ENCODE measurements around the gene NOP9. TPM values are rescaled to one million over a fixed set of nuclear protein-coding genes. Genes with fewer than 3 reads are reported as not detected.

NOP9 gene
- total and polyA plus RNA-seq, 9 of the 15 experiments (the other 6 are each of a cell fraction or from before 2014, with no cell fraction given): 1.0 to 27.9 (median 15.1) TPM

GRCh38 chr14:24293525-24293924 is 6.1 kb upstream of the NOP9 start:
- 80% methylated on average over 1 of the region's 2 CpGs for WGBS (ENCODE audit: insufficient coverage, low coverage, missing lambda C conversion rate)
- DNase-seq (ENCODE audit: extremely low read depth in 1 of 4, low spot score in 3 of 4) (no peak), ATAC-seq (no peak), FAIRE-seq (no peak)
- Histone ChIP-seq H3K27me3 (ENCODE audit: control insufficient read depth in 2 of 2, insufficient read depth in 2 of 2, low read length in 2 of 2) (no peaks in the 10 kb centered on the region), H3K4me2 (ENCODE audit: insufficient read depth, low read length) (no peak overlapping the region), H3K79me2 (ENCODE audit: control insufficient read depth, insufficient read depth, low read length) (no peaks in the 10 kb centered on the region), H3K36me3 (ENCODE audit: control insufficient read depth, insufficient read depth, low read length) (peaks cover 40% of the 10 kb centered on the region), H2AFZ (ENCODE audit: low read depth, low read length) (no peak overlapping the region), H3K9me1 (ENCODE audit: control insufficient read depth, insufficient read depth, low read length) (peaks cover 3% of the 10 kb centered on the region), H3K4me3 (no peak overlapping the region), H3K9me3 (replicated peaks; ENCODE audit: control insufficient read depth, insufficient read depth, low read depth, low read length) (no peaks in the 10 kb centered on the region), H4K20me1 (replicated peaks; ENCODE audit: control insufficient read depth, insufficient read depth, low read length) (no peaks in the 10 kb centered on the region), H3K4me1 (replicated peaks in 1 of 2; ENCODE audit: control insufficient read depth in 2 of 2, insufficient read depth in 2 of 2, low read length in 2 of 2) (peaks cover 2 to 9% of the 10 kb centered on the region in 2 experiments; a peak in 3 of 5 replicates), H3K9ac (ENCODE audit: insufficient read depth in 1 of 2, low read depth in 2 of 2, low read length in 2 of 2) (no peak overlapping the region), H3K27ac (ENCODE audit: extremely low read depth, low read depth, low read length) (no peak overlapping the region)
- no TSS peak for BruUV-seq (replicated peaks)
- ChIA-PET POLR2A (interaction anchor here (0.7 to 0.8 kb wide), 2 partner anchors 23 to 51 kb away, joined by 3 to 4 read pairs; no protein-coding TSS in a partner anchor), CTCF (ENCODE audit: low intra/inter-chr PET ratio) (no interaction called here)
- intact Hi-C loops (cut with micrococcal nuclease): no loop called here
- in situ Hi-C loops (cut with MboI): loop anchor here (10.0 kb wide), 1 partner anchor 279 kb away; no protein-coding TSS in a partner anchor
- TF ChIP-seq BRD9 (IDR thresholded peaks at IDR 0.05; ENCODE audit: low read depth, partially characterized antibody) (no peak), ILK (tag; IDR thresholded peaks at IDR 0.05; ENCODE audit: borderline replicate concordance, low read depth) (no peak), PML (IDR thresholded peaks at IDR 0.05; ENCODE audit: low read length) (no peak), HIVEP1 (CRISPR knock-in tag; IDR thresholded peaks at IDR 0.05) (no peak), CUX1 (CRISPR knock-in tag; IDR thresholded peaks at IDR 0.05) (no peak), THRB (CRISPR knock-in tag; conservative IDR thresholded peaks at IDR 0.05) (no peak), CHD1 (IDR thresholded peaks at IDR 0.05; ENCODE audit: low read length) (no peak), SAP30 (IDR thresholded peaks at IDR 0.05; ENCODE audit: borderline replicate concordance, insufficient read depth, low read depth, low read length, poor library complexity, severe bottlenecking) (no peak), ATF1 (CRISPR knock-in tag; IDR thresholded peaks at IDR 0.05) (no peak), ATF1 (tag; IDR thresholded peaks at IDR 0.05) (no peak), ZNF444 (CRISPR knock-in tag; IDR thresholded peaks at IDR 0.05) (no peak)
